ENCODE measurements around the gene SLC46A2. TPM values are rescaled to one million over a fixed set of nuclear protein-coding genes. Genes with fewer than 3 reads are reported as not detected.

The SLC46A2 gene
- total and polyA plus RNA-seq, 2 of the 8 experiments (the other 6 are each of a cell fraction or from before 2014, with no cell fraction given) = 0.03 TPM; not detected in 1

GRCh38 chr9:112873773-112874405 is 16.8 kb downstream of the SLC46A2 start (continued):
- no peak for TF ChIP-seq SP4 (IDR thresholded peaks at IDR 0.05; ENCODE audit: low read length)
- TF ChIP-seq TAF7 (optimal IDR thresholded peaks at IDR 0.05; ENCODE audit: borderline replicate concordance, low read depth, low read length) = no peak
- no peak for TF ChIP-seq E2F6 (IDR thresholded peaks at IDR 0.05)
- no peak for TF ChIP-seq GABPA (IDR thresholded peaks at IDR 0.05; ENCODE audit: borderline replicate concordance, insufficient read depth, low read length)
- no peak for TF ChIP-seq NRF1 (IDR thresholded peaks at IDR 0.05; ENCODE audit: low read depth, low read length)
- TF ChIP-seq SAP30 (IDR thresholded peaks at IDR 0.05; ENCODE audit: insufficient read depth, insufficient replicate concordance, low read length) = no peak
